ENCODE measurements around the gene NMNAT2.

The NMNAT2 gene

DNA sequence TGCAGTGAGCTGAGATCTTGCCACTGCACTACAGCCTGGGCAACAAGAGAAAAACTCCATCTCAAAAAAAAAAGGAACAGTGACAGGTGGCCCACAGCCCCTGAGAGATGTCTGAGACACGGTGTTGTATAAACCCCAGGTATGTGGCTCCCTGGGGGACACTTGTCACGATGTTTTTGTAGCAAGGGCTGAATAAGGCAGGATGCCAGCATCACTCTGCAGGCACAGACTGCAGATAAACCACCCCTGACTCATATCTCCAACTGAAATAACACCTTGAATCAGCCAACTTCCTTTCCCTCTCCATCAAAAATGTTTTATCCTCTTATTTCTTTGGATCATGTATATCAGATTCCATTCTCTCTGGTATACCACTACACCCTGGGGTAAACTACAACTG is 52.5 kb downstream of the NMNAT2 start:
- no peak for DNase-seq (ENCODE audit: low read depth)

DNA sequence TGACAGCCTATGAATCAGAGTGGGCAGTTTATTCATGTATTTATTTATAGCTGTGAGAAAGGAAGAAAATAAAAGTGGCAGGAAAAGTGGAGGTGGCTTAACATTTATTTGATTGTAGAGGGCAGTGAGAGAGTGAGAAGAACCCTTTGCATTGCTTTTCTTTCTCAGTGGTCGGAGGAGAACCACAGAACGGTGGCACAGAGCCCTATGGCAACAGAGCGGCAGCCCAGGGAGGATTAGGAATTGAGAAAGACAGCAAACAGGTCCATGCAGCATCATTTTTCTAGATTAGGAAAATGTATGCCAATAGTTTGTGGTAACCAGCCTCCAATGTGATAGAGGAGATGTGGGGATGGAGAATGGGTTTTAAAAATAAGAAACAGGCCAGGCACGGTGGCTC is 53.1 kb downstream of the NMNAT2 start:
- no peak for DNase-seq (ENCODE audit: low read depth)

DNA sequence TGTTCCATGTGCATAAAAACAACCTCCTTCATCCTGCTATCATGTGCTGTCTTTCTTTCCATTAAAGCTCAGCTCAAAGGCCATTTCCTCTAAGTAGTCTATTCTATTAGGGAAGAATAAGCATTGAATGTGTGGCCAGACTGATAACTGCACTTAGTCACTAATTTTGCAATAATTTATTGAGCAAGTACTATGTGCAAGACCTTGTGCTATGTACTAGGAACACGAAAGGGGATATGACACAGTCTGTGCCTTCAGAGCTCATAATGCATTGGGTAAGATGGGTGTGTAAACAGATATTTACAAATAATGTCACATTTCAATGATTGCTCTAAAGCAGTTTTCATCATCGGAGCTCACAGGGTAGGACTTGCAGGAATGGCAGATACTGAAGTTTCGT is 54.2 kb downstream of the NMNAT2 start:
- no peak for DNase-seq (ENCODE audit: low read depth)

DNA sequence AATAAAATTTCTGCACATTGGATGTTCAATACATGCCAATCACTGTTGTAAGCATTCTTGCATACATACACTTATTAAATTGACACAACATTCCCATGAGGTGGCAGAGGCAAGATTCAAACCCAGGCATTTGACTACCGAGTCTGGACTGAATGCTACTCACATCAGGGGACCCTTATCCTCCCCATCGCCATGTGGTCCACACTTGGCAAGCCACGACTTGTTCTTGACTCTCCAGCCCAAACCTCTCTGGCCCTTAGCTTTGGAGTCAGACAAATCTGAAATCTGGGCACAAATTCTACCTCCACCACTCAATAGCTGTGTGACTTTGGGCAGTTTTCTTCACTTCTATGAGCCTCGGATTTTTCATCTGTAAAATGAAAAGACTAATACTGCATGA is 57.1 kb downstream of the NMNAT2 start:
- no peak for DNase-seq (ENCODE audit: low read depth)

DNA sequence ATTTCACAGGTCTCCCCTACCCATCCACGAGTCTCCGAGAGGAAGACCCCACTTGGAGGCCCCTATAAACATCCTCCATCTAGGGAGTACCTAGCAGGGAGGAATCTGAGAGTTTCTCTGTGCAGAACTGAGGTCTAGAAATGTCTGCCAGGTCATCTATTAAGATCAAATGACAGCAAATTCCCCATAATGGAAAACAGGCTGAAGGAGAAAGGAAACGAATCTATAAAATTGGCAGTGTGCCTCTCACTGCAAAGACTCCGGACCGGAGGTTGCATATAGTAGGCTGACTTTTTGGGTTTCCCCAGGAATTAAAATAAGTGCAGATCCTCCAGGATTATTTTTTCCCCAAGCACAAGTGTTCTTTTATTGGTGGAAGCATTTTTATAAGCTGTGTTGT is 57.7 kb downstream of the NMNAT2 start:
- no peak for DNase-seq (ENCODE audit: low read depth)

DNA sequence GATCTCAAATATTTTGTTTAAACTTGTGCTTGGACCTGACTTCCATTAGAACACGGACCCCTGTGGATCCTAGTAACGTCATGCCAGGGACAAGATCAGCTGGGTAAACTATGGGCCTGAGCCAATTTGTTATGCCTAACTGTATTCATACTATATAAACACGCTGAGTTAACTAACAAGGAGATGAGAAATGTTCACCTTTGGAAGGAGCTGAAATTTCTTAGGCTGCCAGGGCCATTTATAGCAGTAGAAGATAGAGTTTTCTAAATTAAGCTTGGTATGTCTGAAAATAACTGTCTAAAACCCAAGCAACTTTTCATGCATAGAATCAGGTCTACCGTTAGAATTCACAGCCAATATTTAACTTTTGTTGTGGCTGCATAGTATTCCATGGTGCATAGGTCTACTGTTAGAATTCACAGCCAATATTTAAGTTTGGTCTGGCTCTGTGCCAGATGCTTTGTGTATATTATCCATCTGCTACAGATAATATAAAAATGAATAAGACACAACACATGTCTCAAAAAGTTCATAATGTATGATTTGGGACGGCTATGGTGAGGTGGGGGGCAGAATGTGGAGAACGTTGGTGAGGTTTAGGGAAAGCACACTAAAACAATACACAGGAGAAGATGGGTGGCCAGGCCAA is 61.5 kb downstream of the NMNAT2 start:
- no peak for DNase-seq (ENCODE audit: low read depth)

DNA sequence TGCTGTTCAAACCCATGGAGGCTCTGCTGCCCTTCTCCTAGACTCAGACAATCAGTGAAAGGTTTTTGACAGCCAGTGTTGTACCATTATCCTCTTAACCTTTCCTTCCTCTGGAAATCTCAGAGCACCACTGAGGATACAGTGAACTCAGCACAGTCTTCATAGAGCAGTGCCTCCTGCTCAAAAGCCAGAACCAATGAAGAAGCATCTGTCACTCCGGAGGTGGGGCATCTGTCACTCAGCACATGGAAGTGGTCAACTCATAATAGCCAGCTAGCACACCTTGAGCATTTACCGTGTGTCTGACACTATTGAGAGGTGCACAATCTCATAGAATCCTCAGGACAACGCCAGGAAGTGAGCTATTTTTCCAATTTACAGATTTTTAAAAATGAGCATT is 62.4 kb downstream of the NMNAT2 start:
- DNase-seq (ENCODE audit: low read depth): no peak

DNA sequence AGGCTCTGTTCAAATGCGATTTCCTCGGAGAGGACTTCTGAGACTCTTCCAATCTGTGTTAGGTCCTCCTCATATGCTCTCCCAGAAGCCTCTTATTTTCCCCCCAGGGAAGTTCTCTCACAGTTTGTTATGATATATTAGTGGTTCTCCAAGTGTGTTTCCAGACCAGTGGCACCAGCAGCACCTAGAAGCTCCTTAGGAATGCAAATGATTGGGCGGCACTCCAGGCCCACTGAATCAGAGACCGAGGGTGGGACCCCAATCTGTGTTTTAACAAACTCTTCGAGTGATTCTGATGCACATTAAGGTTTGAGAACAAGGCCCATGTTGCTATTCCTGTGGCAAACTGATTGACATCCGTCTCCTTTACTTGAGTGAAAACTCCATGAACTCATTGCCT is 63.0 kb downstream of the NMNAT2 start:
- DNase-seq (ENCODE audit: low read depth): no peak

DNA sequence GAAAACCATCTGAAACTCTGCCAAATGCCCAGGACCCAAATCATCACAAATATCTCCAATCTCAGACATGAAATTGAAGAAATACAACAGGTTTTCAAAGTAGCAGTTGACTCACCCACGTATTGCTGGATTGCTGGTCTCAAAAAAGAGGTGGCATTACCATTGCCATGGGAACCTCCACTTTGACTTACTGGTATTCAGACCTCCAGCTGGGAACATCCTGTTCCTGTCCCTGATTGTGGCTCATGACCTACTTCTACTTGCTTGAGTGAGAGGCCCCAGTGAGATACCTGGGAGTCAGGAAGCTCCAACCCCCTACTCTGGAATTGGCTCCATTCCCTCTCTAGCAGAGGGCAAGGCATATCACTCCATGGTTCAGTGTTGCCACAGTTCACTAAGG is 64.6 kb downstream of the NMNAT2 start:
- no peak for DNase-seq (ENCODE audit: low read depth)

DNA sequence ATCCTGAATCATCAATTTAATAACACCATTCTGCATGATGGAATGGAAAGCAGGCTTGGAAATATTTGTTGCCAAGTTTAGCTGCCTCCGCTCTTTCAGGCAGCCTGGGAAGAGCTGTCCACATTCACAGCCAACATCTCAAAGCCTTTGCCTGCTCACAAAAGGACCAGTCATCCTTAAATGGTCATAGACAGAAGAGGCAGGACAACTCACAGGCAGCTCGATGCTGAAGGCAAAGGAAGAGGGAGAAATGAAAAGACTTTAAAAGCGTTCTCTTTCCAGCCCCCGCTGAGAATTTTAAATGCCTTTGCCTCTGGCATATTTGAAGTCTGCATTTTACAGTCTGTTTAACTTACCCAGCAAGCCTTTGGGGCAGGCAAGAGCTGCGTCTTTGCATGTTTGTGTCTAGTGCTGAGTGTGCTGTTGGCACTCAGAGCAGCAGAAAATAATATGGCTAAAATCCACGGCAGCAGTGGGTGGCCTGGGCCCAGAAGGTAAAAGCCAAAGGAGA is 68.9 kb downstream of the NMNAT2 start:
- DNase-seq (ENCODE audit: low read depth): no peak

DNA sequence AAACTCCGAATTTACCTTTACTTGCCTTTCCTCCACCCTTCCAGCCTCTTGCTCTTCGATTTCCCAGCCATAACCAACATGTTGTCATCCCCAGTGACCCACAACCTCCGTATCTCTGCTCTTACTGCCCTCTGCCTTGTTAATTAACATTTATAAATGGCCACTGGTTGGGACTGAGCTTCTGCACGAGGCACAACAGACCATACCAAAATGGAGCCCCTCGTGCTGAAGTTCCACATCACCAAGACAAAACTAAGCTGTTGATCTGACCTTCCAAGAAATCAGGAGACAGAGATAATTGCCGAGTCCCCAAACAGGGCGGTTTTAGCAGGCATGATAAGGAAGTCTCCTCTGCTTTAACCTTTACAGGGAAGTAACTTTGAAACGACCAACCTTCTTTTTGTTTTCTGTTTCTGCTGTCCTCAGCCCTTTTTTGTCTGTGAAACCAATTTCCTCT is 71.9 kb downstream of the NMNAT2 start:
- no peak for DNase-seq (ENCODE audit: low read depth)

DNA sequence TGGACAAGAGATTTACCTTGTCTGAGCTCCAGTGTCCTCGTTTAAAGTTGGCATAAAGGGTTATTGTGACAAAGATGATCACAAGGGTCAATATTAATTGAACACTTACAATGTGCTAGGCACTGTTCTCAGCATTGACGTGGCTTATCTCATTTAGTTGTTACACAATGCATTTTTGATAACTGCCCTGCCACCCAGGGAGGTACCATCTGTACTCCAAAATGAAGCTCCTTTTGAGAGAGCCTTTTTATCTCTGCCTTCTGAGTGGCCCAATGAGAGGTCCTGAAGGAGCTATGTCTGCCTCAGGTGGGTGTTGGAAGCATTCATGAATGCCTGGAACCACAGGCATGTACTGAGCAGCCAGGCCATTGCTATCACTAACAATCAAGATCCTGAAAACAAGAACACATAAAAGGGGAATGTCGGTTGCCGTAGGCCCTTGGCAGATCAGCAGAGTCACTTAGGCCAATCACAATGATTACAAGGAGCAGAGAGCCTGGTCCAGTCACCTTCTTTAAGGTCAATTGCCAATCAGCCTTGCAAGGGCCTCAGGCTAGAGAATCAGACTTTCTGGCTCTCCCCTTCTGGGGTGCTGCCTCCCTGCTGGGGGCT is 78.5 kb downstream of the NMNAT2 start:
- DNase-seq (ENCODE audit: low read depth): no peak

DNA sequence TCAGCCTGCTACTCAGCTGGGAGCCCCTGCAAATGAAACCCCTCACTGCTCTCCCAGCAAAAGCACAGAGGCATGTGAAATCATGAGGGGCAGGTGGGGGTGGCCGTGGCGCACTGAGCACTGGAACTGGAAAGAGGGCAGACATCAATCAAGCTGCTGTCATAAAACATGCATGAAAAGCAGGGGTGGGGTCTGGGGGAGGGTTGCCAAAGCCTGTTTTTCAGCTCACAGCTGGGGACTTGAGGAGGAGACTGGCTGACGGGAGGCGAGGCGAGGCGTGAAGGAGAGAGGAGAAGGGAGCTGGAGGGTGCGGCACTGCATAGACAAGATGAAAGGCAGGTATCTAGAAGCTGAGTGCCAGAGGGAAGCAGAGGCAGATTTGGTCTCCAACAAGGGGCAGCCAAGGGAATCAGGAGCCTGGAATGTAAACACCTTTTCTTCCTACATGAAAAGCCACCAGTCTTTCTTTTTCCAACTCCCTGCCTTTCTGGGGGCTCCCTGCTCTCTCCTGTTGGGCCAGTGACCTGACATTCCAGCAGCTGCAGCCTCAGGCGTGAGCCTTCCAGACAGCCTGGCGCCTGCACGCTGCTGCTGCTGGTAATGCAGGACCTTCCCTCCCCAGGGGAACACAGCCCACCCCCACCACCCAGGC is 87.0 kb downstream of the NMNAT2 start:
- no peak for DNase-seq (ENCODE audit: low read depth)

DNA sequence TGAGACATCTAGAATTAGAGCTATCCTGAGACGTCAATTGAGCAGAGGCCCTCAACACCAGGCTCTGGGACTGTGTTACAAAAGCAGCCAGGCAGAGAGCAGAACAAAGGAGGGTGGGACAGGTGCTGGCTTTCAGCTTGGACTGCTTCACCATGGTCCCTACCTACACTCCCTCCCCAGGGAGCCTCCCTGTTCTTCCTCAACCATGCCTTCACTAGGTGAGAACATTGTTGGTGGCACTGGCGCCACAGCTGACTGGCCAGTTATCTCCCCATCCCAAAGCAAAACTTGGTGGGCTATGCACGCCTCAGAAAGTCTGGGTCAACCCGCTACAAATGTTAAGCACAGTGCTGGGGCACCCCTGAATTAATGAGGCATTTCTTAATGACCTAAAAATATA is 87.8 kb downstream of the NMNAT2 start:
- no peak for DNase-seq (ENCODE audit: low read depth)

DNA sequence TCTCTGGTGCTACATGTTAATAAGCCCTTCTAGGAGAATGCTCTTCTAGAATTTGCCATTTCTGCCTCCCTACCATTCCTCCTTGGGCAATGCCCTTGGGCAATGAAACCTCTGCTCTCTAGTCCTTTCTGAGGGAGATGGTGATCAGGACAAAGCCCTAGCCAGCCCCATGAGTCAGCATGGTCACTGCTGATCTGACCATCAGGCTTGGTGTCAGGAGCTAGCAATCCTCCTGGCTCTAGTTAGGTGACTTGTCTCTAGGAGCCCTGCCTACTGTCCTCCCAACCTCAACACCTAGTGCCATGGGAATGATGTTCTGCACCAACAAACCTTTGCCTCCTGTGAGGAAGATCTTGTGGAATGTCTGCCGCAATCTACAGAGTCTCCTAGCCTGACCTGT is 89.8 kb downstream of the NMNAT2 start:
- no peak for DNase-seq (ENCODE audit: low read depth)

DNA sequence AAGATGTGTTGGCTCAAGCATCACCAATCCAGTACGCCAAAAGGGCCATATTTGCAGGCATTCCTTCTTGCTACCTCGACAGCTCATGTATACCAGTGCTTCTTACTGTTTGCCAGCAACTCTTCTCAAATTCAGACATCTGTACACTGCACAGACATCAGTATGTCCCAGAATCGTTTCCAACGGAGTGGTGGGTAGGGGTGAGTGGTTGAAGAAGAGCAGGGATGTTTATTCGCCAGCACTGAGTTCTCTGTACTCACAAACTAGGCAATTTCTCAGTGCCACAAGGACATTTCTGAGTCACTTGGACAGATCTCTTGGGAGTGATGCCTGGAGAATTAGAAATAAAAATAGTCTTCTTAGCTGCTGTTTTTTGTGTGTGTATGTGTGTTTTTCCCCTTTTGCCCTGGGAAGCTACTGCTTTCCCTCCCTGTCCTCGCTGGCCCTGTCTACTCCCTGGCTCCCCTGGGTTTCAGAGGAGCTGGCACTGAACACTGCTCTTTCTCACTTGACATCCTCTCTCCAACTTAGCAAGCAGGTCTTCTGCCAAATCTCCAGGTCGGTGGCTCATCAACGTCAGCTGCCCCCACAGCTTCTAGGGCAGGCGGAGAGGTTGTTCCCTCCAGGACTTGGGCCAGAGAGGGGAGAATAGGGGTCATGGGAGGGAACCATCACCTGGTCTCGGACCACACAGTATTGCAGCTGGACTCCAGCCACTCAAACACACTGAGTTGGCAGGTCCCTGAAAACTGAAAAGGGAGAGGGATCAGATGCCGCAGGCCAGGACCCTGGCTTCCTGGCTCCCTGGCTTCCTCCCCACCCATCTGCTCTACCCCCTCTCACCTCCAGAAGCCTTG is 90.5 kb downstream of the NMNAT2 start:
- DNase-seq (ENCODE audit: low read depth): no peak

DNA sequence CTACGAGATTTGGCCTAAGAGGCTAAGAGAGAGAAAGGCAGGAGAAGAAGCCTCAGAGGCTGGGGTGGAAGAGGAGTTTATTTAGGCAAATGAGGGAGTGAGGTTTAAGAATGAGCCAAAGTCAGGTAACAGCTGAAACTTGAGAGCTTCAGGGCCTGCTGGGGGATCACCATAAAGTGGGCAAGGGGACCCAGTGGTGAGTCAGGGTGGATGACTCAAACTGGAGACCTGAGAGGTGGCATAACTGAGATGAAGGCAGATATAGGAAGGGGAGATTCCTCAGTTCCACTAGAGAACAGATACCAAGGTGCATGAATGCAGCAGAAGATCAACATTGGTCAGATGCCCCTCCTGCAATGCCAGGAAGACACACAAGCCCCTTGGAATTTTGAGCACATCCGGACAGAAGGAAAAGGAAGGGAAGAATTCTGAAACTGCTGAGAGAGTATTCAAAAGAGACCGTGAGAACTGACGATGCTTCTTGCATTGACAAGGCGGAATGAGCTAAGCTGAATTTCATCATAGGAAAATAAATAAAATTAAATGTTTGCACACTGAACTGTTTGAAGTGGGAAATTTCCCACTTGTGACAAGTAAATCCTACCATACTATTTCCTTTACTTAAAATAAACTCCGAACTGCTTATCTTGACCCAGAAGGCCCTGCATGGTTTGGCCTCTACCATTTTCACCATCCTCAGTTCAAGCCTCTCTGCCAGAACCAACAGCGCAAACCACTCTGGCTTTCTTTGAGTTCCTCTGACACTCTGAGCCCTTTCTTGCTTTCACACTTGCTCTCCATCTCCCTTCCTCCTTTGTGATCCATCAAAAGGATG is 94.1 kb downstream of the NMNAT2 start:
- DNase-seq (ENCODE audit: low read depth): no peak

DNA sequence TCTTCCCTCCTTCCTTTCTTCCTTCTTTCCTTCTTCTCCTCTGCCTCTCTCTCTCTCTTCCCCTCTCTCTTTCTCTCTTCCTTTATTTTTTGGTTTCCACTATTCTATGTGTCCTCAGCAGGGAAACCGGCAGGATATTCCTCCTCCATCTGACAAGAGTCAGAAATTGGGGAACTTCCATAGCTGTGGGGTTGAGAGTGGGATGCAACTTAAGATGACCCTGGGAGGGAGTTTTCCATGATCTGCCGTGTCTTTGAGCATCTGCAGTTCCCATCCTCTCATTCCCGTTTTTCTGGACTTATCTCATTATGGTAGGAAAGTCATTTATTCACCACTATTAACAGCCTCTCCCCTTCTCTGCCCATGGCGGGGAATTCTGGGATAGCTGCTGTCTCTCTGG is 98.6 kb downstream of the NMNAT2 start:
- no peak for DNase-seq (ENCODE audit: low read depth)

DNA sequence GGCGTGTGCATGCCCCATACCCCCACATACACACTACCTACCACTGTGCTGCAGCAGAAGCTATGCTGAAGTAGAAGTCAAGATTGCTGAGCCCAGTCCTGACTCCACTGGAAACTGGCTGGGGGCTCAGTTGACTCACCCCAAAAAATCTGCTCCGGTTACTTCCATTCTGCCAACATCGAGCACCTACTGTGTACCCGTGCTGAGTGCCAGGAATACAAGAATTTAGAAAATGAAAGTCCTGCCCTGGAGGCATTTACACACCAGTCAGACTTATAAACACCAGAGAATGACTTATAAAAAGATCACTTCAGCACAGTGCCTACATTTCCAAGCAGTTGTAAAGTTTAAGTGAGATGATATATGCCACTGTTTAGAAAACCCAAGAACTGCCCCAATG is 99.1 kb downstream of the NMNAT2 start:
- no peak for DNase-seq (ENCODE audit: low read depth)

DNA sequence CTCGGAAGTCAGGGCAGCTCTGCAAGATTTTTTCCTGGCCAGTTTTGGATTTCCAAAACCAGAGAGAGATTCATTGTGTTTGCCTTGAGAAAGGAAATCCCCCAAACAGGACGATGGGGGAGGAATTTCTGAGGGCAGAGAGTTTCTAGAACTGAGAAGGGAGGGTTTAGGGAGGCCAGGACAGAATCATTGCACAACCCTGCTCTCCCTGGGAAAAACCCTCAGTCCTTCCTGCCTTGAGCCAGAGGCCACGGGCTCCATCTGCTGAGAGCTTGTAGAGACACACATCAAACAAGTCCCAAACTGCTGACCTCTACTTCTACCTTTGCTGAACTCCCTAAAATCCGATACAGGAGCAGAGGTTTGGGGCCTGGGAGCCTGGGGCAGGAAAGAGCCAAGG is 99.7 kb downstream of the NMNAT2 start:
- DNase-seq (ENCODE audit: low read depth): no peak

DNA sequence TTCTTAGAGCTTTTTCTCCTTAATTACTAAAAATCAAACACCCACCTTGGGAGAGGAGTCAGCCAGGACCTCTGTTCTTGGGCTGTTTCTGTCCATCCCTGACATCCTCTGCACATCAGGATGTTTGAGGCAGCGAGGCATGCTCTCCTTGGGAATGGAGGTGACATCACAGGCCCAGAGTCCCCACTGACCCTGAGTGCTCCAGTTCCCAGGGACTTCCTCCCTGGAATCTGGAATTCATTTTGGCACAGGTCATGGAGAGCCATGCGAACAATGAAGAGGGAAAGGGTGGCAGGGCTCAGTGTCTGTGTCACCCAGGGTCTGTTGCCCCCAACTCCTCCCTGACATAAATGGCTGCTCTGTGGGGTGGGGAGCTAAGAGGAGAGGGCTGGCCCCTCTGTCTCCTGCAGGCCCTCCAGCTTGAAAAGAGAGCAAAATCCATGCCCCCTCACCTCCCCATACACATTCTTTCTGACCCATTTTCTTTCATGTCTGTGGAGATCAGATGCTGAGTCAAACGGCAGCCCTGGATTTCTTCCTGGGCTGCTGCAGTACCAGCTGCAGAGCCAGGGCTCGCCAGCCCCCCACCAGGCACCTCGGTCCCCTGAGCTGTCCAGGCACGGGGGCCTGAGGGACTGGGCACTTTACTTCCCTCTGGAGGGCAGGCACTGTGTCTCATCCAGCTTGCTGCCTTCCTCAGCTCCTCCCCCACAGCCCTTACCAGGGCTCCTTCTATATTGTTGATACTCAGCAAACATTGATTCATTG is 102.0 kb downstream of the NMNAT2 start:
- DNase-seq (ENCODE audit: low read depth): no peak

Measured in activated T-cell treated with anti-CD3 and anti-CD28 coated beads for 48 hours (primary cell).